Adrenal gland (tissue), 12 donors: ENCODE results near the gene PCSK6. TPM values are rescaled to one million over a fixed set of nuclear protein-coding genes. Genes with fewer than 3 reads are reported as not detected.

ENCODE experiments used
- DNase-seq, 7 donors: peaks; one replicate each; pipeline ENCODE4 v3.0.0-alpha.2; 2019 to 2020
- H3K27ac ChIP-seq, 5 donors: fragments of 200-600 bp; sonication (generic) in 4 of 5; 1 replicate in 3 of 5; 2 replicates in 2 of 5; pipeline versions ENCODE4 v1.5.1 to v1.8.0; 2016 to 2020; ENCODE audit warnings: mild to moderate bottlenecking in 1 of 5
- H3K27me3 ChIP-seq: fragments of 200-600 bp; 2 replicates; pipeline ENCODE4 v1.8.0; 2021
- H3K36me3 ChIP-seq, 2 donors: fragments of 200-600 bp; replicated peaks in 1 of 2; 1 replicate in 1 of 2; 2 replicates in 1 of 2; pipeline versions ENCODE4 v1.5.1 to v1.8.0; 2018 to 2022
- H3K4me1 ChIP-seq, 2 donors: fragments of 200-600 bp; replicated peaks in 1 of 2; 1 replicate in 1 of 2; 2 replicates in 1 of 2; pipeline versions ENCODE4 v1.5.1 to v1.8.0; 2018 to 2021
- H3K4me3 ChIP-seq, 4 donors: fragments of 200-600 bp; sonication (generic) in 3 of 4; one replicate each; pipeline ENCODE4 v1.5.1; 2016 to 2018
- H3K9me3 ChIP-seq, 3 donors: fragments of 200-600 bp; sonication (generic) in 1 of 3; replicated peaks in 1 of 3; 1 replicate in 2 of 3; 2 replicates in 1 of 3; pipeline versions ENCODE4 v1.5.1 to v1.8.0; 2016 to 2021
- CTCF ChIP-seq, 6 experiments: fragments of 450-650 bp in 4 of 6; fragments of 200-600 bp in 2 of 6; sonication (generic) in 1 of 6; IDR thresholded peaks; 1 replicate in 5 of 6; 2 replicates in 1 of 6; pipeline versions ENCODE4 v1.5.1 to v1.8.0; 2016 to 2021; ENCODE audit warnings: antibody characterized with exemption in 6 of 6, mild to moderate bottlenecking in 2 of 6, moderate library complexity in 1 of 6
- POLR2A ChIP-seq, 2 donors: fragments of 450-650 bp; IDR thresholded peaks; one replicate each; pipeline ENCODE4 v1.6.1; 2017; ENCODE audit warnings: antibody characterized with exemption in 2 of 2, mild to moderate bottlenecking in 2 of 2, moderate library complexity in 1 of 2
- WGBS, 4 donors: extraction: QIAGEN DNeasy Blood & Tissue Kit in 2 of 4; methylation state at CpG; one replicate each; pipeline versions ENCODE4 v1.1.5 to v1.1.7; 2013 to 2017; 5-methylcytosine and 5-hydroxymethylcytosine counted together
- intact Hi-C, 2 donors: fragments of 100-400 bp; cut with DNase I; formaldehyde crosslinking; loops; one replicate each; pipeline versions ENCODE4 v1.14.1 to v1.15.0; 2022 to 2023
- polyA plus RNA-seq, 3 donors: library from polyadenylated mRNA; stranded (reverse); fragments of 200-250 nt in 2 of 3; fragments of 350-450 nt in 1 of 3; fragmentation: Illumina TruSeq in 1 of 3; extraction: RNeasy Lipid Tissue Mini Kit (QIAGEN cat#74804) in 1 of 3; gene quantifications; one replicate each; pipeline ENCODE4 v1.2.3, GENCODE V29; 2013 to 2014
- total RNA-seq, 9 donors: library from RNA; depleted of rRNA in 4 of 9; stranded (reverse); fragments of >200 nt in 4 of 9; fragments of 120-200 nt in 1 of 9; fragmentation: NEBNext Ultra II Directional in 1 of 9; extraction: Animal tissue kit (Norgen Biotek cat#: 25700) in 1 of 9; gene quantifications; one replicate each; pipeline versions ENCODE4 v1.1.0 to v1.2.4, GENCODE V29; 2013 to 2023
- donor health status: healthy with polysubstance abuse.
- donor health status: Bipolar disorder and iron deficiency.
- donor health status: DM: yes; HTN: yes; CAD: no.
- donor health status: DM: no; HTN: no; CAD: no.
- donor health status: DM: no; HTN: no; CAD: no.
- donor health status: DM: yes; HTN: yes; CAD: no.

The PCSK6 gene
- total and polyA plus RNA-seq, 12 donors = 0.88 to 53.0 (median 5.6) TPM

DNA sequence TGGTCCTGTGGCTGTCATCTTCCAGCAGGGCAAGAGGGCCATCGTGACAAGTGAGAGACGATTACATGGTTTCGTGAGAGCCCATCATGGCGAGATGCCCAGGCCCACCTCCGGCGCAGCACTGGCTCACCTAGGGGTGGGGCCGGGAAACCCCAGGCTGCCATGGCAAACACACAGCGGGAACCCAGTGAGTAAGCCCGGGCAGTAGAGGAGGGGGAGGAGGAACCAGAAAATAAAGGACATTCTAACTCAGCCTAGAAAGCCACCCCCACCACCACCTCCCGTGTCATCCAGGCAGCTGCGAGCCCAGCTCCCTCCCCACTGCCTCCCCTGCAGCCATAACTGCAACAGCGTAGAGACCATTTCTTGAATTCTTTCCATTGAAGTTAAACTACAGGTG, 52.3 kb downstream of the PCSK6 start:
- WGBS, 4 donors = 86 to 99% (median 93%) methylated on average over 11 to 12 of the region's 12 CpGs
- peak in 1 of 7 donors; percentile 35 for DNase-seq
- TF ChIP-seq POLR2A (IDR thresholded peaks at IDR 0.05) = no peak
- TF ChIP-seq CTCF (IDR thresholded peaks at IDR 0.05) = no peak
- Histone ChIP-seq H3K27ac (no peak overlapping the region), H3K27me3 (peaks cover 3% of the 10 kb centered on the region), H3K4me3 (no peak overlapping the region), H3K9me3 (no peaks in the 10 kb centered on the region), H3K36me3 (no peaks in the 10 kb centered on the region), H3K4me1 (no peaks in the 10 kb centered on the region)
- intact Hi-C loops = loop anchor here in 1 of 2 donors (10.0 kb wide), 1 partner anchor 132 kb away; no protein-coding TSS in a partner anchor

- intact Hi-C loops = loop anchor here in 1 of 2 donors (10.0 kb wide), 1 partner anchor 132 kb away; no protein-coding TSS in a partner anchor
- H3K36me3 ChIP-seq = no peaks in the 10 kb centered on the region
- no peak overlapping the region for H3K27ac ChIP-seq
- H3K9me3 ChIP-seq = no peaks in the 10 kb centered on the region
- H3K4me1 ChIP-seq = no peaks in the 10 kb centered on the region
- DNase-seq = peak in 1 of 7 donors; percentile 29
- peaks cover 3% of the 10 kb centered on the region for H3K27me3 ChIP-seq
- WGBS, 4 donors = 89 to 94% (median 91%) methylated on average over 7 to 9 of the region's 9 CpGs
- TF ChIP-seq POLR2A (IDR thresholded peaks at IDR 0.05) (no peak), CTCF (IDR thresholded peaks at IDR 0.05) (no peak)
- H3K4me3 ChIP-seq = no peak overlapping the region
Observed at GRCh38 chr15:101436526-101436925, 53.0 kb downstream of the PCSK6 start.

- Histone ChIP-seq H3K27me3 (peaks cover 3% of the 10 kb centered on the region), H3K36me3 (no peaks in the 10 kb centered on the region), H3K27ac (no peak overlapping the region), H3K9me3 (no peaks in the 10 kb centered on the region), H3K4me1 (no peaks in the 10 kb centered on the region), H3K4me3 (no peak overlapping the region)
- no peak for TF ChIP-seq CTCF (IDR thresholded peaks at IDR 0.05)
- TF ChIP-seq POLR2A (IDR thresholded peaks at IDR 0.05) = no peak
- WGBS, 4 donors = 81 to 93% (median 91%) methylated on average over 6 to 7 of the region's 7 CpGs
- intact Hi-C loops = loop anchor here in 1 of 2 donors (10.0 kb wide), 1 partner anchor 131 kb away; no protein-coding TSS in a partner anchor
- peak in 1 of 7 donors; percentile 23 for DNase-seq
Observed at GRCh38 chr15:101435761-101436160, 53.7 kb downstream of the PCSK6 start.

DNA sequence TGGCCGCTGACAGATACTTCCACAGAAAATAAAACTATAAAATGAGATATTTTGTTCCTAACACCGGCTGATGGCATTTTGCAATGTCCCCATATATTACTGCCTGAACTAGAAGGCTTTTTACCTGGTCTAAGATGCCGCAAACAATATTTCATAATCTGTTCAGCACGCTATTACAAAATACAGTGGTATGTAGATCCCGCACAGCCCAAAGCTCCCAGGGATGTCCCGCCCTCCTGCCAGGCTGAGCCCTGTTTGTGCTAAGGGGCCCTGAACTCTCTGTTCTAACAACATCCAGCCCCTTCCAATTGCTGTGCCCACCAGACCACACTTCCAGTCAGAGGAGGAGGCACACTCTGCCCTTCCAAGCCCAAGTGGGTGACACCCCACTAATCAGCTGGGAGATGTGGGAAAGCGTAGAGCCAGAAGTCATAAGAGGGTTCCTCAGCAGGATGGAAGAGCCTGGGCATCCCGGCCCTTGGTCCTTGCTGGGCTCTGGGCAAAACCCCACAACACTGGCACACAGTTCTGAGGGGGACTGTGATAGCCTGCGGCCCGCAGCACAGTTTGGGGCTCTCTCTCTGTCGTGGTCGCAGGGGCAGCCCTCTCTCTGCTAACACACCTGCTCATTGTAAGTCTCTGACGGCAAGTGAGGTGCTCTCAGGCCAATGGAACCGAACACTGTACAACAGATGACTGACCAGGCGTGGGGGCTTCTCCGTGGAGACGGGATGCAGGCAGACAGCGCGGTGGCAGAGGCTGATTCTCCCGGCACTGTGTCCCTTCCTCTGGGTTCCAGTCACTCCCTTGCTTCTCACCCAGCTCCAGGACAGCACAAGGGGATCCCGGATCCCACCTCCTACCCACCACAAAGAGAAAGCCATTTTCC, 55.2 kb downstream of the PCSK6 start:
- 88 to 92% (median 90%) methylated on average over 16 to 21 of the region's 21 CpGs for WGBS, 4 donors
- peak in 1 of 7 donors; percentile 21 for DNase-seq
- H3K36me3 ChIP-seq = no peaks in the 10 kb centered on the region
- peaks cover 3% of the 10 kb centered on the region for H3K27me3 ChIP-seq
- no peak overlapping the region for H3K27ac ChIP-seq
- intact Hi-C loops = loop anchor here in 1 of 2 donors (10.0 kb wide), 1 partner anchor 129 kb away; no protein-coding TSS in a partner anchor
- TF ChIP-seq POLR2A (IDR thresholded peaks at IDR 0.05) (no peak), CTCF (IDR thresholded peaks at IDR 0.05) (no peak)
- H3K4me1 ChIP-seq = no peaks in the 10 kb centered on the region
- H3K4me3 ChIP-seq = no peak overlapping the region
- H3K9me3 ChIP-seq = no peaks in the 10 kb centered on the region
